GM18907 (cell line): ENCODE results near the gene CRB3.

Source experiments
- ATAC-seq: cut with Tn5 transposase; IDR thresholded peaks from one replicate; pipeline ENCODE4 v1.9.1; 2021; ENCODE audit warnings: mild to moderate bottlenecking, moderate library complexity; ENCODE audit not compliant: unreplicated experiment

The CRB3 gene

GRCh38 chr19:6465663-6466062, 1.6 kb downstream of the CRB3 start:
- no peak for ATAC-seq

GRCh38 chr19:6466526-6467248, 2.6 kb downstream of the CRB3 start:
- no peak for ATAC-seq

- ATAC-seq: no peak
Measured at GRCh38 chr19:6467384-6467783, 3.3 kb downstream of the CRB3 start.

DNA sequence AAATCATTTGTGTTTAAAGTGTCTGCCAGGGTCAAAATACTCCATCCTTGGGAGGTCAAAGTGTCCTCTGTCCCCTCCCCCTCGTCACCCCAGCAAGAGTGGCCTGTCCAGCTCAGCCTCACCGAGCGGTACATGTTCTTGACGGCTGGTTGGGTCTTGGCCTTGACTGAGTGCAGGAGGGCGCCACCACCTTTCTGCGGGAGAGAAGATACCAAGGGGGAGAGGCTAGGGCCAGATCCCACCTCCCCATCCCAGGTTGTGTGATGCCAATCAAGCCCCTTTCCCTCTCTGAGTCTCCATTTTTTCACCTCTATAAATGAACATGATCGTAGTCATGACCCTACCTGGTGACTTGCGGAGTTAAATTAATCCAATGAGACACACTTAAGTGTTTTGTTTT, 6.1 kb downstream of the CRB3 start:
- ATAC-seq: no peak

DNA sequence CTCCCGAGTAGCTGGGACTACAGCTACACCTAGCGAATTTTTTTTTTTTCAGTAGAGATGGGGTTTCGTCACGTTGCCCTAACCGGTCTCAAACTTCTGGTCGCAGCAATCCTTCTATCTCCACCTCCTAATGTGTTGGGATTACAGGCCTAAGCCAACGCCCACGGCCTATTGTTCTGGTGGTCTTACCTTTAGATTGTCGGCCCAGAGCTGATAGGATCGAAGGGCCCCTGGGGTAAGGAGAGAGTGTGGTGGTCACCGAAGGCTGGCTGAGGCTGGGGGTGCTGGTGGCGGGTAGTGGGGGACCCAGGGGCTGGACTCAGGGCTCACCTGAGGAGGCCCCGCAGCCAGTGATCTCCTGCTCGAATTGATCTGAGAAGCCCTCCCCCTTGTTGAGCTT, 7.0 kb downstream of the CRB3 start:
- ATAC-seq: no peak

DNA sequence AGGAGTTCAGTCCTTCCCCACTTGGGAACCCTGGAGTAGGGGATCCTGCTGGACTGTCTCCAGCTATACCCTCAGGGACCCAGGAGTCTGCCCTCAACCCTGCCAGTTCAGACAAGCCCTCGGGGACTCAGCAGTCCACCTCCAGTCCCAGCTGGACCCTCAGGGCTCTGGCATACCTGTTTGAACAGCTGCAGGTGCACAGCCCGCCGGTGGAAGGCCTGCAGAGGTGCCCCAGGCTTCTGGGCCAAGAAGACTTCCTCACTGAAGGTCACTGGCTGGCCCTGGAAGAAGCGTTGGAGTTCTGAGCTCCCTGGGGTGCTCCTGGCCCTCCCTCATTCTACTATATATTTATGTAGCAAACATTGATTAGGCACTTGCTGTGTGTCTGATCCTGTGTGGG, 8.6 kb downstream of the CRB3 start:
- no peak for ATAC-seq

DNA sequence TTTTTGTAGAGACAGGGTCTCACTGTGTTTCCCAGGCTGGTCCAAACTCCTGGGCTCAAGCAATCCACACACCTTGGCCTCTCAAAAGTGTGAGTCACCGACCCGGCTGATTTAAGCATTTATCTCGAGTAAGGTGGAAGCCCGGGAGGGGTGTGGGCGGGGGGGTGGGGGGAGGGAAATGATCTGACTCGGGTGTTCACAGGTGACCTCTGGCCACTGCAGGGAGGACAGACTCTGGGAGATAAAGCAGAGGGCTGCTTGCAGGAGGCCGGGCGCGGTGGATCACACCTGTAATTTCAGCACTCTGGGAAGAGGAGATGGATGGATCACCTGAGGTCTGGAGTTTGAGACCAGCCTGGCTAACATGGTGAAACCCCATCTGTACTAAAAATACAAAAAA, 9.6 kb downstream of the CRB3 start:
- ATAC-seq: no peak

DNA sequence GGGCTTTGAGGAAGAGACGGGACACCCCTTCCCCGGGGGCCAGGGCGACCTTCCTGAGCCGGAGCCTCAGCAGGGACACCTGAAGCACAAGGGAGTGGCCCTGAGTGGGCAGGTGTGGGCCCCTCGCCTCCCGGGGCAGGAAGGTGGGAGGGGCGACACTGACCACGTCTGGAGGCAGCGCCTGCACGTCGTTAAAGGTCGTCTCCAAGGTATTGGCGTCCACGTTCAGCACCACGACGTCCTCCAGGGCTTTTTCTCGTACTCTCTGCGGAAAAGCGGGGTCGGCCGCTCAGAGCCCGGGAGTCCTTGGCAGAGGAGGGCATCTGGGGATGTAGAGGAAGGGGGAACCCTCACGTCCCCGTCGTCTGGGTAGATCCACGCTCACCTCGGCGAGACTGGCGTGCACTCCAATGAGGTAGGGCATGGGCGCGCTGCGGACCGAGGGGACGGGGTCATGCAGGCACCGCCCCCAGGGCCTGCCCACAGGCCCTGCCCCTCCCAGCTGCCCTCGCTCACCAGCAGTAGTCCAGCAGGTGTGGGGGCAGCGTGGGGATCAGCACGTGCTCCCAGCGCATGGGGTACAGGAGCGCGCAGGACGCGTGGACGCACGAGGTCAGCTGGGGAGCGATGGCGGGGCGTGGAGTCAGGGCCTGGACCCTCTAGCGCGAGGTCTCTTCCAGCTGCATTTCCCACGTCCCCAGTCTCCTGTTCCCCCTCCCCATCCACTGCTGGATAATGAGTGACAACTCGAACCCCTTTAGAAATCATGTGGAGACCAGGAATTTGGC, 11.4 kb downstream of the CRB3 start:
- ATAC-seq: no peak

DNA sequence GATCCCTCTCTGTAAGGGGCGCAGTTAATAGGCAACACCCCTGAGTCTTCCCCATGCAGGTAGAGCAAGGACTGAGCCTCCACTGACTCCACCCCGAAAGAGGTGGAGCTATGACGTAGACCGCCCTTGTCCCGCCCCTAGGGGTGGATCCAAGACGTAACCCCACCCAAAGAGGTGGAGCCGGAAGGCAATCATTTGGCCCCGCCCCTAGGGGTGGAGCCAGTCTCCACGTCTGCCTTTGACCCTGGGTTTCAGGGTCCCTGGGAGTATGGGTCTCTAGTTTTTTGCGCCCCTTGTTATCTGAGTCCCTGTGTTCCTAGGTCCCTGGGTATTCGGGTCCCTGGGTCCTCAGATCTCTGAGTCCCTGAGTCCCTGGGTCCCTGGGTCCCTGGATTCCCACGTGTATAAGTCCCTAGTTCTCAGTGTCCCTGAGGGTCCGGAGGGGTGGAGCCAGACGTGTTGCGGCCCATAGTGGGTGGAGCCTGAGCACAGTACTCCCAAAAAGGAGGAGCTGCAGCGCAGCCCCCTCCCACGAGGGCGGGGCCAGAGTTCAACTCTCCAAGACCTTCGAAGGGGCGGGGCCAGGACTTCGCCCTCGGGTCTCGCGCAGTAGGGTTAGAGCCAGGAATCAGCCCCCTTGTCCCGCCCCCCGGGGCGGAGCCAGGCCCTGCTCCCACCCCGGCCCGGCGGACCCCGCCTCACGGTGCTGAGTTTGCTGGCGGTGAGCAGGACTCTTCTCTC, 12.3 kb downstream of the CRB3 start:
- no peak for ATAC-seq

DNA sequence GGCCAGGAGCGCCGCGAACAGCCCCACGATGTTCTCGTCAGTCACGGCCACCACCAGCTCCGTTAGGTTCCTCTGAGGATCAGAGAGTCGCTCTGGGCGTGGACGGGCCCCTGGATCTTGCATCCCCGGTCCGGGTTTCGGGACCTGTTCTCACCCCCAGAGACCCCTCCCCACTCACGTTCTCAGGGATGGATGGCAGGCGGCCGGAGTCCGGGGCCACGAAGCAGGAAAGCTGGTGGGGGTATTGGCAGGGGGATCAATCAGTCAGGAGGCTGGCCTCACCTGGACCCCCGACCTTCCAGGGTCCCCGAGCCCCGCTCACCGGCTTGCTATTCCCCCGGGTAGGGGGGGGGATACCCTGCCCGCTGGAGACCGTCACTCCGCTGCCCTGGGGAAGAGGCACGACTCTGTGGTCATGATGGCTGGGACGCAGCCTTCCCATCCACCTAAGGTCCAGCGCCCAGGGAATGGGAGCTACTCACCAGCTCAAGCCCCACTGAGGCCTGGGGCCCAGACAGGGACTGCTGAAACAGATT, 12.9 kb downstream of the CRB3 start:
- no peak for ATAC-seq

GRCh38 chr19:6478815-6479214, 14.7 kb downstream of the CRB3 start:
- ATAC-seq: no peak

- no peak for ATAC-seq
Measured at GRCh38 chr19:6479836-6480398, 15.8 kb downstream of the CRB3 start.

DNA sequence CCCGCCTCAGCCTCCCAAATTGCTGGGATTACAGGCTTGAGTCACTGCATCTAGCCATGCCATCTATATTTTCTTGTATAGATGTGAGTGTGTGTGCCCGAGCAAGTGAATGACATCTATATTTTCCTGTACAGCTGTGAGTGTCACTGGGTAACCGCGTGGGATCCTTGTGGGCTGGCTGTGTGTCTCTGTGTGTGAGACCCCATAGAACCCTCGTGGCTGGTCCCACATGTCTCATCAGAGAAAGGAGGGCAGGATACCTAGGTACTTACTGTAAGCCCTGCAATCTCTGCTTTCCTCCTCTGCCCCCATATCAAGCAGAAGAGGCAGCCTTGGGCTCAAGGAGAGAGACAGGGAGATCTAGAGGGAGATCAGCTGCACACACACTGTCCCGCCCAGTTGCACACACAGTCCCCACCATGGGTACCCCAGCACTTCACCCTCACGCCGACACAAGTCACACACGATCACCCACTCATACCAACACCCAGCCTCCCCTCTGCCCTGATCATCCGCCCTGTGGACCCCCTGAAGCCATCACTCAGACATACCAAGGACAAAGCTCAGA, 16.9 kb downstream of the CRB3 start:
- peak; percentile 10 for ATAC-seq

- peak; percentile 67 for ATAC-seq
Measured at GRCh38 chr19:6481541-6482342, 17.7 kb downstream of the CRB3 start, which contains the start of gene DENND1C. Gene DENND1C, minus strand, starts transcription at chr19:6481787. Its CDS starts 92 bp downstream, at chr19:6481695.

DNA sequence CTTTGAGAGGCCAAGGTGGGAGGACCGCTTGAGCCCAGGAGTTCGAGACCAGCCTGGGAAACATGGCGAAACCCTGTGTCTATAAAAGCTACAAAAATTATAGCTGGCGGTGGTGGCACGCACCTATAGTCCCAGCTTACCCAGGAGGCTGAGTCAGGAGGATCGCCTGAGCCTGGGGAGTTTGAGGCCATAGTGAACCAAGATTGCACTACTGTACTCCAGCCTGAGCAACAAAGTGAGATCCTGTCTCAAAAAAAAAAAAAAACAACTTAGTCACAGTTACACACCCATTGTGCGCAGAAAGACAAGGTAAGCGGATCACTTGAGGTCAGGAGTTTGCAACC, 18.2 kb downstream of the CRB3 start:
- no peak for ATAC-seq

DNA sequence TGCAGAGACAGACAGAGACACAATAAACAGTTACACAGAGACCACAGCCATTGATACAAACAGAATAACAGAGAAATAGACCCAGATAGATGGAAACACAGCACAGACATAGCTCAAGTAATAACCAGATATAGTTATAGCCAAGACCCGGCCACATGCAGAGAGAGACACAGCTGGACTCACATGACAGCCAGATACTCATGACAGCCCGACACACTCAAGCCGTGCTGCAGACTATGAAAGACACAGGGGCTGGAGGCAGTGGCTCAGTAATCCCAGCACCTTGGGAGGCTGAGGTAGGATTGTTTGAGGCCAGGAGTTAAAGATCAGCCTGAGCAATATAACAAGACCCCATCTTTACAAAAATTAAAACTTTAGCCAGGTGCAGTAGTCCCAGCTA, 19.2 kb downstream of the CRB3 start:
- no peak for ATAC-seq

- no peak for ATAC-seq
Measured at GRCh38 chr19:6484230-6484629, 20.2 kb downstream of the CRB3 start.

DNA sequence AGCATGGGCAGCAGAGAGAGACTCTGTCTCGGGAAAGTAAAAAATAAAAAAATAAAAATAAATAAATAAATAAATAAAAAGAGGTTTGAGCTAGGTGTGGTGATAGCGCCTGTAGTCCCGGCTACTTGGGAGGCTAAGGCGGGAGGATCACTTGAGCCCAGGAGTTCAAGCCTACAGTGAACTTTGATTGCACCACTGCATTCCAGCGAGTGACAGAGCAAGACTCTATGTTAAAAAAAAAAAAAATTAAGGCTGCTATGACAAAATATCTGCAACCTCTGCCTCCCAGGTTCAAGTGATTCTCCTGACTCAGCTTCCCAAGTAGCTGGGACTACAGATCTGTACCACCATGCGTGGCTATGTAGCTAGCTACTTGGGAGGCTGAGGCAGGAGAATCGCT, 20.8 kb downstream of the CRB3 start:
- ATAC-seq: no peak

- ATAC-seq: peak; percentile 43
Measured at GRCh38 chr19:6489278-6490061, 25.4 kb downstream of the CRB3 start.
